ENCODE results near the gene CNDP2.

- no peak for TF ChIP-seq CTCF (IDR thresholded peaks at IDR 0.05)
- TF ChIP-seq, protein P1, sequence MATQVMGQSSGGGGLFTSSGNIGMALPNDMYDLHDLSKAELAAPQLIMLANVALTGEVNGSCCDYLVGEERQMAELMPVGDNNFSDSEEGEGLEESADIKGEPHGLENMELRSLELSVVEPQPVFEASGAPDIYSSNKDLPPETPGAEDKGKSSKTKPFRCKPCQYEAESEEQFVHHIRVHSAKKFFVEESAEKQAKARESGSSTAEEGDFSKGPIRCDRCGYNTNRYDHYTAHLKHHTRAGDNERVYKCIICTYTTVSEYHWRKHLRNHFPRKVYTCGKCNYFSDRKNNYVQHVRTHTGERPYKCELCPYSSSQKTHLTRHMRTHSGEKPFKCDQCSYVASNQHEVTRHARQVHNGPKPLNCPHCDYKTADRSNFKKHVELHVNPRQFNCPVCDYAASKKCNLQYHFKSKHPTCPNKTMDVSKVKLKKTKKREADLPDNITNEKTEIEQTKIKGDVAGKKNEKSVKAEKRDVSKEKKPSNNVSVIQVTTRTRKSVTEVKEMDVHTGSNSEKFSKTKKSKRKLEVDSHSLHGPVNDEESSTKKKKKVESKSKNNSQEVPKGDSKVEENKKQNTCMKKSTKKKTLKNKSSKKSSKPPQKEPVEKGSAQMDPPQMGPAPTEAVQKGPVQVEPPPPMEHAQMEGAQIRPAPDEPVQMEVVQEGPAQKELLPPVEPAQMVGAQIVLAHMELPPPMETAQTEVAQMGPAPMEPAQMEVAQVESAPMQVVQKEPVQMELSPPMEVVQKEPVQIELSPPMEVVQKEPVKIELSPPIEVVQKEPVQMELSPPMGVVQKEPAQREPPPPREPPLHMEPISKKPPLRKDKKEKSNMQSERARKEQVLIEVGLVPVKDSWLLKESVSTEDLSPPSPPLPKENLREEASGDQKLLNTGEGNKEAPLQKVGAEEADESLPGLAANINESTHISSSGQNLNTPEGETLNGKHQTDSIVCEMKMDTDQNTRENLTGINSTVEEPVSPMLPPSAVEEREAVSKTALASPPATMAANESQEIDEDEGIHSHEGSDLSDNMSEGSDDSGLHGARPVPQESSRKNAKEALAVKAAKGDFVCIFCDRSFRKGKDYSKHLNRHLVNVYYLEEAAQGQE (IDR thresholded peaks at IDR 0.05; ENCODE audit: insufficient read depth in 1 of 2, low read depth in 2 of 2, low read length in 1 of 2) = no peak
- TF ChIP-seq SIN3A (IDR thresholded peaks at IDR 0.05; ENCODE audit: borderline replicate concordance, insufficient read depth, low read depth, low read length) = no peak
- no peak for TF ChIP-seq TCF7L2 (IDR thresholded peaks at IDR 0.05; ENCODE audit: low read depth, low read length)
- no peak for TF ChIP-seq POLR2AphosphoS5 (IDR thresholded peaks at IDR 0.05; ENCODE audit: low read depth, low read length)
These were observed 1.1 kb downstream of the CNDP2 start for GRCh38 chr18:74497324-74497676.

Measured in Panc1 (cell line).